OCI-LY7 (cell line): ENCODE data around the gene FAM241B. TPM values are rescaled to one million over a fixed set of nuclear protein-coding genes. Genes with fewer than 3 reads are reported as not detected.

Experiments used
- BruUV-seq: library from RNA; stranded (reverse); fragments of 400-500 nt; replicated peaks from 2 replicates; lab custom pipeline; 2021; lab: Mats Ljungman, UMichigan
- CTCF ChIA-PET: fragments of 300-600 bp; sonication (Branson Sonifier 250); formaldehyde crosslinking; loops from one replicate; lab custom pipeline; 2022; ENCODE audit warnings: antibody characterized with exemption; ENCODE audit not compliant: unreplicated experiment; lab: Charles Lee
- POLR2A ChIA-PET: fragments of 300-600 bp; sonication (Branson Sonifier 250); formaldehyde crosslinking; loops from one replicate; lab custom pipeline; 2022; ENCODE audit warnings: antibody characterized with exemption; lab: Charles Lee
- DNase-seq: peaks from one replicate; pipeline ENCODE4 v3.0.0-alpha.2; 2015; ENCODE audit warnings: low spot score
- H2AFZ ChIP-seq: fragments of 200-600 bp; sonication (generic), shearing (Covaris generic); 2 replicates; pipeline ENCODE4 v1.6.1; 2014; ENCODE audit warnings: mild to moderate bottlenecking, antibody characterized with exemption, low read length, moderate library complexity
- H3K27ac ChIP-seq: fragments of 200-600 bp; sonication (generic); 2 replicates; pipeline ENCODE4 v1.5.1; 2014; ENCODE audit warnings: mixed run types, low read depth, mild to moderate bottlenecking, moderate library complexity, low read length, inconsistent platforms; ENCODE audit not compliant: poor library complexity, severe bottlenecking
- H3K36me3 ChIP-seq: fragments of 200-600 bp; sonication (generic); 2 replicates; pipeline ENCODE4 v1.6.1; 2014; ENCODE audit warnings: mild to moderate bottlenecking, antibody characterized with exemption, low read length, moderate library complexity, mixed read lengths; ENCODE audit not compliant: insufficient read depth
- H3K4me1 ChIP-seq: fragments of 200-600 bp; sonication (generic); 2 replicates; pipeline ENCODE4 v1.5.1; 2014; ENCODE audit warnings: mild to moderate bottlenecking, low read length; ENCODE audit not compliant: insufficient read depth, poor library complexity, severe bottlenecking
- H3K4me2 ChIP-seq: fragments of 200-600 bp; sonication (generic); 2 replicates; pipeline ENCODE4 v1.6.1; 2014; ENCODE audit warnings: mild to moderate bottlenecking, low read length
- H3K4me3 ChIP-seq: fragments of 200-600 bp; sonication (generic); 2 replicates; pipeline ENCODE4 v1.5.1; 2014; ENCODE audit warnings: mild to moderate bottlenecking, low read depth, low read length; ENCODE audit not compliant: poor library complexity, severe bottlenecking
- H3K79me2 ChIP-seq: fragments of 200-600 bp; sonication (generic); 2 replicates; pipeline ENCODE4 v1.6.1; 2016; ENCODE audit warnings: low read depth, mild to moderate bottlenecking, low read length, moderate library complexity, mixed read lengths; ENCODE audit not compliant: insufficient read depth
- H3K9me2 ChIP-seq: fragments of 200-600 bp; sonication (generic); 2 replicates; pipeline ENCODE4 v1.6.1; 2016; ENCODE audit warnings: mild to moderate bottlenecking, low read length, mixed read lengths; ENCODE audit not compliant: insufficient read depth
- H3K9me3 ChIP-seq: fragments of 200-600 bp; sonication (generic); 2 replicates; pipeline ENCODE4 v1.6.1; 2014; ENCODE audit warnings: mild to moderate bottlenecking, mixed run types, low read length, mixed read lengths
- H4K20me1 ChIP-seq: fragments of 200-600 bp; sonication (generic); 2 replicates; pipeline ENCODE4 v1.6.1; 2014; ENCODE audit warnings: mild to moderate bottlenecking, antibody characterized with exemption, low read length, moderate library complexity, mixed read lengths; ENCODE audit not compliant: insufficient read depth
- EZH2phosphoT487 ChIP-seq: fragments of 200-600 bp; sonication (generic); IDR thresholded peaks from 2 replicates; pipeline ENCODE4 v1.6.1; 2018; ENCODE audit warnings: low read depth, borderline replicate concordance, mild to moderate bottlenecking, mixed run types, antibody characterized with exemption, low read length, moderate library complexity, mixed read lengths
- intact Hi-C: fragments of 100-400 bp; cut with micrococcal nuclease; formaldehyde crosslinking; loops from one replicate; pipeline ENCODE4 v1.10.0; 2022; ENCODE audit not compliant: unreplicated experiment
- total RNA-seq, 2 experiments: library from RNA; depleted of rRNA in 1 of 2; stranded (reverse); fragments of >200 nt in 1 of 2; shearing (Covaris generic) in 1 of 2; gene quantifications; 2 replicates each; pipeline ENCODE4 v1.2.3, GENCODE V29; 2014 to 2022
- TF ChIP-seq, protein P1 (sequence below): fragments of 200-600 bp; sonication (generic); conservative IDR thresholded peaks from 2 replicates; pipeline ENCODE4 v1.5.1; 2014; ENCODE audit warnings: mild to moderate bottlenecking, antibody characterized with exemption, low read length, moderate library complexity, mixed read lengths

FAM241B gene
- total RNA-seq, 2 experiments from 2014 or later = not detected

- Histone ChIP-seq H3K36me3 (no peaks in the 10 kb centered on the region), H4K20me1 (no peaks in the 10 kb centered on the region), H3K79me2 (no peaks in the 10 kb centered on the region), H3K4me1 (no peaks in the 10 kb centered on the region), H3K9me2 (no peaks in the 10 kb centered on the region), H3K4me2 (no peak overlapping the region), H2AFZ (no peak overlapping the region), H3K4me3 (no peak overlapping the region), H3K27ac (no peak overlapping the region), H3K9me3 (no peaks in the 10 kb centered on the region)
- POLR2A ChIA-PET = interaction anchor here (0.6 kb wide), 1 partner anchor 642 kb away, joined by 3 read pairs; no protein-coding TSS in a partner anchor
- intact Hi-C loops = no loop called here
- CTCF ChIA-PET = no interaction called here
- BruUV-seq = no TSS peak
- DNase-seq = no peak
- TF ChIP-seq, protein P1, sequence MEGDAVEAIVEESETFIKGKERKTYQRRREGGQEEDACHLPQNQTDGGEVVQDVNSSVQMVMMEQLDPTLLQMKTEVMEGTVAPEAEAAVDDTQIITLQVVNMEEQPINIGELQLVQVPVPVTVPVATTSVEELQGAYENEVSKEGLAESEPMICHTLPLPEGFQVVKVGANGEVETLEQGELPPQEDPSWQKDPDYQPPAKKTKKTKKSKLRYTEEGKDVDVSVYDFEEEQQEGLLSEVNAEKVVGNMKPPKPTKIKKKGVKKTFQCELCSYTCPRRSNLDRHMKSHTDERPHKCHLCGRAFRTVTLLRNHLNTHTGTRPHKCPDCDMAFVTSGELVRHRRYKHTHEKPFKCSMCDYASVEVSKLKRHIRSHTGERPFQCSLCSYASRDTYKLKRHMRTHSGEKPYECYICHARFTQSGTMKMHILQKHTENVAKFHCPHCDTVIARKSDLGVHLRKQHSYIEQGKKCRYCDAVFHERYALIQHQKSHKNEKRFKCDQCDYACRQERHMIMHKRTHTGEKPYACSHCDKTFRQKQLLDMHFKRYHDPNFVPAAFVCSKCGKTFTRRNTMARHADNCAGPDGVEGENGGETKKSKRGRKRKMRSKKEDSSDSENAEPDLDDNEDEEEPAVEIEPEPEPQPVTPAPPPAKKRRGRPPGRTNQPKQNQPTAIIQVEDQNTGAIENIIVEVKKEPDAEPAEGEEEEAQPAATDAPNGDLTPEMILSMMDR = no peak
- TF ChIP-seq EZH2phosphoT487 = no peak
Measured at GRCh38 chr10:69633673-69634635, 3.9 kb downstream of the FAM241B start.

- no peaks in the 10 kb centered on the region for H4K20me1 ChIP-seq
- no peak overlapping the region for H3K4me3 ChIP-seq
- no peaks in the 10 kb centered on the region for H3K9me3 ChIP-seq
- H3K9me2 ChIP-seq = no peaks in the 10 kb centered on the region
- H3K4me1 ChIP-seq = no peaks in the 10 kb centered on the region
- no TSS peak for BruUV-seq
- TF ChIP-seq EZH2phosphoT487 = no peak
- TF ChIP-seq, protein P1 = no peak
- DNase-seq = no peak
- H3K4me2 ChIP-seq = no peak overlapping the region
- no peak overlapping the region for H2AFZ ChIP-seq
- POLR2A ChIA-PET = interaction anchor here (0.6 kb wide), 1 partner anchor 641 kb away, joined by 3 read pairs; no protein-coding TSS in a partner anchor
- CTCF ChIA-PET = no interaction called here
- no peaks in the 10 kb centered on the region for H3K36me3 ChIP-seq
- intact Hi-C loops = loop anchor here (5.0 kb wide), 2 partner anchors 208 to 228 kb away; no protein-coding TSS in a partner anchor
- H3K27ac ChIP-seq = no peak overlapping the region
- no peaks in the 10 kb centered on the region for H3K79me2 ChIP-seq
Measured at GRCh38 chr10:69634759-69635425, 4.8 kb downstream of the FAM241B start.
